Measurements from ENCODE around the gene SLC8A2. TPM values are rescaled to one million over a fixed set of nuclear protein-coding genes. Genes with fewer than 3 reads are reported as not detected.

Gene SLC8A2
- total and polyA plus RNA-seq, 8 donors = 0.06 to 0.34 (median 0.20) TPM; not detected in 1

GRCh38 chr19:47381121-47381520 lies 90.6 kb downstream of the SLC8A2 start:
- Histone ChIP-seq H3K27me3 (peaks cover 0 to 16% of the 10 kb centered on the region in 2 donors), H3K27ac (peak overlapping the region in 1 of 2 donors; percentile 70), H3K4me1 (peaks cover 0 to 44% of the 10 kb centered on the region in 2 donors), H3K4me3 (no peak overlapping the region), H3K9me3 (no peaks in the 10 kb centered on the region), H3K36me3 (peaks cover 0 to 66% of the 10 kb centered on the region in 2 donors)
- TF ChIP-seq, protein P1, sequence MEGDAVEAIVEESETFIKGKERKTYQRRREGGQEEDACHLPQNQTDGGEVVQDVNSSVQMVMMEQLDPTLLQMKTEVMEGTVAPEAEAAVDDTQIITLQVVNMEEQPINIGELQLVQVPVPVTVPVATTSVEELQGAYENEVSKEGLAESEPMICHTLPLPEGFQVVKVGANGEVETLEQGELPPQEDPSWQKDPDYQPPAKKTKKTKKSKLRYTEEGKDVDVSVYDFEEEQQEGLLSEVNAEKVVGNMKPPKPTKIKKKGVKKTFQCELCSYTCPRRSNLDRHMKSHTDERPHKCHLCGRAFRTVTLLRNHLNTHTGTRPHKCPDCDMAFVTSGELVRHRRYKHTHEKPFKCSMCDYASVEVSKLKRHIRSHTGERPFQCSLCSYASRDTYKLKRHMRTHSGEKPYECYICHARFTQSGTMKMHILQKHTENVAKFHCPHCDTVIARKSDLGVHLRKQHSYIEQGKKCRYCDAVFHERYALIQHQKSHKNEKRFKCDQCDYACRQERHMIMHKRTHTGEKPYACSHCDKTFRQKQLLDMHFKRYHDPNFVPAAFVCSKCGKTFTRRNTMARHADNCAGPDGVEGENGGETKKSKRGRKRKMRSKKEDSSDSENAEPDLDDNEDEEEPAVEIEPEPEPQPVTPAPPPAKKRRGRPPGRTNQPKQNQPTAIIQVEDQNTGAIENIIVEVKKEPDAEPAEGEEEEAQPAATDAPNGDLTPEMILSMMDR (IDR thresholded peaks at IDR 0.05) = no peak
- intact Hi-C loops (cut with DNase I) = no loop called here
- ATAC-seq (no peak), DNase-seq (no peak)

GRCh38 chr19:47380559-47380958 lies 91.1 kb downstream of the SLC8A2 start:
- no peak overlapping the region for H3K4me3 ChIP-seq
- intact Hi-C loops (cut with DNase I) = no loop called here
- TF ChIP-seq, protein P1 (IDR thresholded peaks at IDR 0.05) = no peak
- peaks cover 0 to 11% of the 10 kb centered on the region in 2 donors for H3K27me3 ChIP-seq
- H3K27ac ChIP-seq = no peak overlapping the region
- H3K4me1 ChIP-seq = peaks cover 0 to 41% of the 10 kb centered on the region in 2 donors
- ATAC-seq = no peak
- no peak for DNase-seq
- peaks cover 0 to 72% of the 10 kb centered on the region in 2 donors for H3K36me3 ChIP-seq
- H3K9me3 ChIP-seq = no peaks in the 10 kb centered on the region

- H3K36me3 ChIP-seq = peaks cover 0 to 83% of the 10 kb centered on the region in 2 donors
- ATAC-seq (no peak), DNase-seq (no peak)
- no peaks in the 10 kb centered on the region for H3K9me3 ChIP-seq
- no peaks in the 10 kb centered on the region for H3K27me3 ChIP-seq
- no peak overlapping the region for H3K4me3 ChIP-seq
- TF ChIP-seq, protein P1 (IDR thresholded peaks at IDR 0.05) = no peak
- H3K27ac ChIP-seq = no peak overlapping the region
- H3K4me1 ChIP-seq = peaks cover 0 to 41% of the 10 kb centered on the region in 2 donors
- intact Hi-C loops (cut with DNase I) = no loop called here
Measured at GRCh38 chr19:47379381-47379938, 92.2 kb downstream of the SLC8A2 start.

DNA sequence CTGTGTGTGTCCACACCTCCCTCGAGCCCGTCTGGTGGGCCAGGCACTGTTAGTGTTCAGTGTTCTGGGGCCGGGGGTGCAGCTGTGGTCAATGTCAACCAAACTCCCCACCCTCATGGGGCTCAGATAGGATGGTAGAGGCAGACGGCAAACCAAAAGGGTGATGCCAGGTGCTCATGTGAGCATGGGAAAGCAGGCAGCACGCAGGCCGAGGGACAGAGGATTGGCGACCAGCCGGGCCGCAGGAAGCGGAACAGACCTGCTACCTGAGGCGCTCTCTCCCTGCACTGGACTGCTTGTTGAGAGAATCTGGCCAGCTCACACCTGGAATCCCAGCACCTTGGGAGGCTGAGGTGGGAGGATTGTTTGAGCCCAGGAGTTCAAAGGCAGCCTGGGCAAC lies 93.4 kb downstream of the SLC8A2 start:
- no peak overlapping the region for H3K27ac ChIP-seq
- H3K4me1 ChIP-seq = peaks cover 0 to 32% of the 10 kb centered on the region in 2 donors
- ATAC-seq (no peak), DNase-seq (no peak)
- intact Hi-C loops (cut with DNase I) = no loop called here
- H3K4me3 ChIP-seq = no peak overlapping the region
- TF ChIP-seq, protein P1 (IDR thresholded peaks at IDR 0.05) = no peak
- no peaks in the 10 kb centered on the region for H3K9me3 ChIP-seq
- H3K36me3 ChIP-seq = peaks cover 0 to 95% of the 10 kb centered on the region in 2 donors
- no peaks in the 10 kb centered on the region for H3K27me3 ChIP-seq

Other genes with a start within 250 kb of the SLC8A2 start
- 10 to 100 TPM in 1 of 2 donors, 1 to 10 TPM in 1; 8.7 to 13.8 TPM for gene BBC3, start 240.7 kb downstream of the SLC8A2 start, total RNA-seq
- gene BBC3, start 240.7 kb downstream of the SLC8A2 start, polyA plus RNA-seq (ENCODE audit: insufficient read length in 6 of 6) = 1 to 10 TPM; 1.6 to 3.1 (median 2.3) TPM
- 10 to 100 TPM; 28.2 to 28.9 TPM for gene CCDC9, start 215.4 kb downstream of the SLC8A2 start, total RNA-seq
- 10 to 100 TPM; 24.7 to 35.8 (median 28.5) TPM for gene CCDC9, start 215.4 kb downstream of the SLC8A2 start, polyA plus RNA-seq (ENCODE audit: insufficient read length in 6 of 6)
- 10 to 100 TPM; 22.1 to 22.2 TPM for gene INAFM1, start 197.0 kb downstream of the SLC8A2 start, total RNA-seq
- gene INAFM1, start 197.0 kb downstream of the SLC8A2 start, polyA plus RNA-seq (ENCODE audit: insufficient read length in 6 of 6) = 10 to 100 TPM in 5 of 6 donors, 1 to 10 TPM in 1; 8.7 to 15.7 (median 11.5) TPM
- 100 to 1,000 TPM in 1 of 2 donors, 10 to 100 TPM in 1; 28.3 to 110 TPM for gene C5AR1, start 162.0 kb downstream of the SLC8A2 start, total RNA-seq
- gene C5AR1, start 162.0 kb downstream of the SLC8A2 start, polyA plus RNA-seq (ENCODE audit: insufficient read length in 6 of 6) = 1 to 10 TPM; 2.0 to 4.7 (median 2.5) TPM
- 10 to 100 TPM in 1 of 2 donors, 1 to 10 TPM in 1; 3.4 to 11.2 TPM for gene C5AR2, start 139.7 kb downstream of the SLC8A2 start, total RNA-seq
- gene C5AR2, start 139.7 kb downstream of the SLC8A2 start, polyA plus RNA-seq (ENCODE audit: insufficient read length in 6 of 6) = under 1 TPM; 0.48 to 0.85 (median 0.75) TPM
- 10 to 100 TPM in 1 of 2 donors, 1 to 10 TPM in 1; 9.4 to 18.2 TPM for gene DHX34, start 122.6 kb downstream of the SLC8A2 start, total RNA-seq
- gene DHX34, start 122.6 kb downstream of the SLC8A2 start, polyA plus RNA-seq (ENCODE audit: insufficient read length in 6 of 6) = 10 to 100 TPM; 12.1 to 17.8 (median 14.9) TPM
- 10 to 100 TPM in 1 of 2 donors, 1 to 10 TPM in 1; 6.7 to 11.8 TPM for gene MEIS3, start 52.4 kb downstream of the SLC8A2 start, total RNA-seq
- gene MEIS3, start 52.4 kb downstream of the SLC8A2 start, polyA plus RNA-seq (ENCODE audit: insufficient read length in 6 of 6) = 10 to 100 TPM; 23.7 to 30.2 (median 24.4) TPM
- gene KPTN, start 12.3 kb upstream of the SLC8A2 start, total RNA-seq = 10 to 100 TPM; 12.0 to 12.3 TPM
- gene KPTN, start 12.3 kb upstream of the SLC8A2 start, polyA plus RNA-seq (ENCODE audit: insufficient read length in 6 of 6) = 10 to 100 TPM; 13.1 to 17.8 (median 14.4) TPM
- gene NAPA, start 43.2 kb upstream of the SLC8A2 start, total RNA-seq = 100 to 1,000 TPM; 106 to 118 TPM
- gene NAPA, start 43.2 kb upstream of the SLC8A2 start, polyA plus RNA-seq (ENCODE audit: insufficient read length in 6 of 6) = 100 to 1,000 TPM; 117 to 131 (median 120) TPM
- under 1 TPM; 0.37 to 0.50 TPM for gene ZNF541, start 101.3 kb upstream of the SLC8A2 start, total RNA-seq
- under 1 TPM; 0.09 to 0.24 (median 0.13) TPM for gene ZNF541, start 101.3 kb upstream of the SLC8A2 start, polyA plus RNA-seq (ENCODE audit: insufficient read length in 6 of 6)
- gene BICRA, start 137.2 kb upstream of the SLC8A2 start, total RNA-seq = 10 to 100 TPM; 13.8 to 15.5 TPM
- 10 to 100 TPM; 13.9 to 18.8 (median 15.7) TPM for gene BICRA, start 137.2 kb upstream of the SLC8A2 start, polyA plus RNA-seq (ENCODE audit: insufficient read length in 6 of 6)
- 100 to 1,000 TPM; 195 to 263 TPM for gene EHD2, start 241.5 kb upstream of the SLC8A2 start, total RNA-seq
- 100 to 1,000 TPM in 5 of 6 donors, 10 to 100 TPM in 1; 97.3 to 141 (median 122) TPM for gene EHD2, start 241.5 kb upstream of the SLC8A2 start, polyA plus RNA-seq (ENCODE audit: insufficient read length in 6 of 6)